Tibial artery (tissue), 4 donors: ENCODE data around the gene CD244.

Experiments
- DNase-seq, 2 donors: peaks; one replicate each; pipeline ENCODE4 v3.0.0-alpha.2; 2019
- H3K27ac ChIP-seq, 2 donors: fragments of 200-600 bp; sonication (generic) in 1 of 2; 1 replicate in 1 of 2; 2 replicates in 1 of 2; pipeline ENCODE4 v1.5.1; 2018 to 2019; ENCODE audit warnings: mild to moderate bottlenecking in 1 of 2
- H3K27me3 ChIP-seq, 2 donors: fragments of 200-600 bp; sonication (generic) in 1 of 2; one replicate each; pipeline versions ENCODE4 v1.5.1 to v1.6.0; 2016 to 2019
- H3K36me3 ChIP-seq, 3 donors: fragments of 200-600 bp; sonication (generic) in 2 of 3; one replicate each; pipeline ENCODE4 v1.5.1; 2016 to 2019; ENCODE audit warnings: mild to moderate bottlenecking in 2 of 3
- H3K4me1 ChIP-seq, 4 donors: fragments of 200-600 bp; sonication (generic) in 2 of 4; 1 replicate in 3 of 4; 2 replicates in 1 of 4; pipeline ENCODE4 v1.5.1; 2016 to 2019
- H3K4me3 ChIP-seq, 2 donors: fragments of 200-600 bp; sonication (generic) in 1 of 2; 1 replicate in 1 of 2; 2 replicates in 1 of 2; pipeline ENCODE4 v1.5.1; 2018 to 2019; ENCODE audit warnings: mild to moderate bottlenecking in 2 of 2
- H3K9me3 ChIP-seq, 3 donors: fragments of 200-600 bp; sonication (generic) in 1 of 3; one replicate each; pipeline ENCODE4 v1.5.1; 2016 to 2019
- CTCF ChIP-seq, 2 experiments: fragments of 200-600 bp in 1 of 2; fragments of 450-650 bp in 1 of 2; IDR thresholded peaks; one replicate each; pipeline ENCODE4 v1.5.1; 2017 to 2019; ENCODE audit warnings: antibody characterized with exemption in 2 of 2, mild to moderate bottlenecking in 1 of 2, moderate library complexity in 1 of 2
- intact Hi-C: fragments of 100-400 bp; cut with DNase I; formaldehyde crosslinking; loops from one replicate; pipeline ENCODE4 v1.15.0; 2023; ENCODE audit warnings: low total_unique reads

Gene CD244

GRCh38 chr1:160800645-160801408 lies 61.9 kb downstream of the CD244 start:
- H3K27ac ChIP-seq: no peak overlapping the region
- intact Hi-C loops: no loop called here
- peaks cover 0 to 6% (median 0%) of the 10 kb centered on the region in 3 donors for H3K9me3 ChIP-seq
- DNase-seq: no peak
- H3K36me3 ChIP-seq: no peaks in the 10 kb centered on the region
- no peak for TF ChIP-seq CTCF (IDR thresholded peaks at IDR 0.05)
- no peak overlapping the region for H3K4me3 ChIP-seq
- no peaks in the 10 kb centered on the region for H3K27me3 ChIP-seq
- no peaks in the 10 kb centered on the region for H3K4me1 ChIP-seq

- H3K4me3 ChIP-seq: no peak overlapping the region
- TF ChIP-seq CTCF (IDR thresholded peaks at IDR 0.05): no peak
- H3K27me3 ChIP-seq: no peaks in the 10 kb centered on the region
- H3K4me1 ChIP-seq: no peaks in the 10 kb centered on the region
- peaks cover 0 to 6% (median 0%) of the 10 kb centered on the region in 3 donors for H3K9me3 ChIP-seq
- no peaks in the 10 kb centered on the region for H3K36me3 ChIP-seq
- H3K27ac ChIP-seq: no peak overlapping the region
- no peak for DNase-seq
- intact Hi-C loops: no loop called here
Measured at GRCh38 chr1:160800142-160800541, 62.5 kb downstream of the CD244 start.

GRCh38 chr1:160799641-160800040 lies 63.0 kb downstream of the CD244 start:
- Histone ChIP-seq H3K9me3 (peaks cover 0 to 6% (median 0%) of the 10 kb centered on the region in 3 donors), H3K27ac (no peak overlapping the region), H3K36me3 (no peaks in the 10 kb centered on the region), H3K4me3 (no peak overlapping the region), H3K27me3 (no peaks in the 10 kb centered on the region), H3K4me1 (no peaks in the 10 kb centered on the region)
- DNase-seq: no peak
- TF ChIP-seq CTCF (IDR thresholded peaks at IDR 0.05): no peak
- intact Hi-C loops: no loop called here

- H3K27me3 ChIP-seq: no peaks in the 10 kb centered on the region
- H3K27ac ChIP-seq: no peak overlapping the region
- no peak for TF ChIP-seq CTCF (IDR thresholded peaks at IDR 0.05)
- no peaks in the 10 kb centered on the region for H3K4me1 ChIP-seq
- intact Hi-C loops: no loop called here
- H3K36me3 ChIP-seq: no peaks in the 10 kb centered on the region
- no peak for DNase-seq
- H3K9me3 ChIP-seq: peaks cover 0 to 6% (median 0%) of the 10 kb centered on the region in 3 donors
- no peak overlapping the region for H3K4me3 ChIP-seq
Measured at GRCh38 chr1:160798439-160798838, 64.2 kb downstream of the CD244 start.

- Histone ChIP-seq H3K27ac (no peak overlapping the region), H3K4me1 (no peaks in the 10 kb centered on the region), H3K36me3 (no peaks in the 10 kb centered on the region), H3K4me3 (no peak overlapping the region), H3K27me3 (no peaks in the 10 kb centered on the region), H3K9me3 (peaks cover 0 to 6% (median 0%) of the 10 kb centered on the region in 3 donors)
- no peak for DNase-seq
- intact Hi-C loops: no loop called here
- no peak for TF ChIP-seq CTCF (IDR thresholded peaks at IDR 0.05)
Measured at GRCh38 chr1:160797861-160798273, 64.8 kb downstream of the CD244 start.
